B cell (primary cell): ENCODE data around the gene LPIN2. TPM values are rescaled to one million over a fixed set of nuclear protein-coding genes. Genes with fewer than 3 reads are reported as not detected.
A peak's percentile ranks its signal among the peaks of the same experiment; 100 is the strongest.

Experiments
- ATAC-seq: fragments of 200-7000 bp; cut with Tn5 transposase; one replicate; pipeline ENCODE4 v1.10.0; 2021; ENCODE audit warnings: low read depth, mild to moderate bottlenecking, moderate number of reproducible peaks, moderate library complexity
- CTCF ChIA-PET: fragments of 350-600 bp; sonication (Branson Sonifier 250); formaldehyde crosslinking; loops from one replicate; lab custom pipeline; 2021; ENCODE audit warnings: antibody characterized with exemption, inconsistent platforms; lab: Charles Lee
- POLR2A ChIA-PET: fragments of 350-600 bp; sonication (Branson Sonifier 250); formaldehyde crosslinking; loops from one replicate; lab custom pipeline; 2021; ENCODE audit warnings: antibody characterized with exemption; lab: Charles Lee
- DNase-seq: peaks from one replicate; pipeline ENCODE4 v3.0.0; 2013
- H2AFZ ChIP-seq: 2 replicates; pipeline ENCODE4 v1.6.1; 2012; ENCODE audit warnings: mild to moderate bottlenecking, low read depth, low read length; ENCODE audit not compliant: insufficient read depth, poor library complexity, severe bottlenecking
- H3K27ac ChIP-seq, 2 donors: 1 replicate in 1 of 2; 2 replicates in 1 of 2; pipeline ENCODE4 v1.5.1; 2012 to 2013; ENCODE audit warnings: low read length in 2 of 2, mild to moderate bottlenecking in 2 of 2, moderate library complexity in 1 of 2
- H3K27me3 ChIP-seq, 4 experiments: fragments of 200-600 bp in 1 of 4; sonication (generic) in 1 of 4; replicated peaks in 1 of 4; 1 replicate in 2 of 4; 2 replicates in 2 of 4; pipeline versions ENCODE4 v1.6.1 to v1.7.0; 2013 to 2016; ENCODE audit warnings: low read length in 3 of 4, mild to moderate bottlenecking in 2 of 4, mixed read lengths in 1 of 4, moderate library complexity in 1 of 4; ENCODE audit not compliant: insufficient read depth in 4 of 4, control insufficient read depth in 3 of 4; ENCODE audit errors: control extremely low read depth in 1 of 4
- H3K36me3 ChIP-seq, 2 experiments: replicated peaks in 1 of 2; 1 replicate in 1 of 2; 2 replicates in 1 of 2; pipeline versions ENCODE4 v1.6.1 to v1.7.1; 2013; ENCODE audit warnings: low read length in 1 of 2; ENCODE audit not compliant: insufficient read depth in 2 of 2, control insufficient read depth in 1 of 2; ENCODE audit errors: control extremely low read depth in 1 of 2, extremely low read depth in 1 of 2
- H3K4me1 ChIP-seq, 2 donors: fragments of 200-600 bp in 1 of 2; sonication (generic) in 1 of 2; 1 replicate in 1 of 2; 2 replicates in 1 of 2; pipeline versions ENCODE4 v1.5.1 to v1.6.1; 2013 to 2017; ENCODE audit warnings: low read length in 2 of 2; ENCODE audit not compliant: control insufficient read depth in 2 of 2, insufficient read depth in 2 of 2
- H3K4me2 ChIP-seq: replicated peaks from 2 replicates; pipeline ENCODE3; 2012; ENCODE audit warnings: mild to moderate bottlenecking, low read depth, low read length; ENCODE audit not compliant: poor library complexity, severe bottlenecking
- H3K4me3 ChIP-seq, 5 experiments: fragments of 200-600 bp in 1 of 5; sonication (generic) in 1 of 5; 1 replicate in 3 of 5; 2 replicates in 2 of 5; pipeline versions ENCODE4 v1.5.1 to v1.7.0; 2011 to 2016; ENCODE audit warnings: low read length in 4 of 5, mild to moderate bottlenecking in 4 of 5, low read depth in 2 of 5, control low read depth in 1 of 5, moderate library complexity in 1 of 5; ENCODE audit not compliant: insufficient read depth in 1 of 5; ENCODE audit errors: control extremely low read depth in 1 of 5, extremely low read depth in 1 of 5
- H3K79me2 ChIP-seq: fragments of 200-600 bp; sonication (generic); one replicate; pipeline ENCODE4 v1.6.0; 2016; ENCODE audit warnings: low read length; ENCODE audit not compliant: control insufficient read depth, insufficient read depth
- H3K9ac ChIP-seq: fragments of 200-600 bp; sonication (generic); 2 replicates; pipeline ENCODE4 v1.6.1; 2017; ENCODE audit warnings: mild to moderate bottlenecking, low read length, moderate library complexity
- H3K9me3 ChIP-seq, 3 donors: one replicate each; pipeline versions ENCODE4 v1.6.1 to v1.7.1; 2013; ENCODE audit warnings: low read length in 2 of 3; ENCODE audit not compliant: control insufficient read depth in 2 of 3, insufficient read depth in 1 of 3; ENCODE audit errors: control extremely low read depth in 1 of 3
- H4K20me1 ChIP-seq: 2 replicates; pipeline ENCODE4 v1.6.0; 2012; ENCODE audit warnings: mild to moderate bottlenecking, low read length; ENCODE audit not compliant: insufficient read depth, control insufficient read depth, poor library complexity, severe bottlenecking
- H3K27ac Mint-ChIP-seq: one replicate; pipeline ENCODE4 v1.8.0; 2021; ENCODE audit warnings: mixed read lengths
- H3K27me3 Mint-ChIP-seq: one replicate; pipeline ENCODE4 v1.8.0; 2021; ENCODE audit warnings: mixed read lengths
- H3K4me1 Mint-ChIP-seq: one replicate; pipeline ENCODE4 v1.8.0; 2021; ENCODE audit warnings: mixed read lengths
- H3K4me3 Mint-ChIP-seq: one replicate; pipeline ENCODE4 v1.8.0; 2021; ENCODE audit warnings: mixed read lengths
- H3K9me3 Mint-ChIP-seq: one replicate; pipeline ENCODE4 v1.8.0; 2022; ENCODE audit warnings: mixed read lengths; ENCODE audit not compliant: insufficient read depth
- CTCF ChIP-seq: fragments of 200-600 bp; IDR thresholded peaks from one replicate; pipeline ENCODE4 v1.8.0; 2022; ENCODE audit warnings: antibody characterized with exemption, mild to moderate bottlenecking
- EZH2 ChIP-seq: IDR thresholded peaks from 2 replicates; pipeline ENCODE4 v1.6.1; 2012; ENCODE audit warnings: borderline replicate concordance, low read depth, mild to moderate bottlenecking, moderate library complexity, low read length; ENCODE audit not compliant: insufficient read depth, poor library complexity, severe bottlenecking
- WGBS: methylation state at CpG from one replicate; pipeline ENCODE4 v1.1.5; 2013; ENCODE audit warnings: missing lambda C conversion rate; ENCODE audit not compliant: insufficient coverage; 5-methylcytosine and 5-hydroxymethylcytosine counted together
- intact Hi-C: fragments of 100-400 bp; cut with micrococcal nuclease; formaldehyde crosslinking; loops from one replicate; pipeline ENCODE4 v1.10.0; 2022
- polyA plus RNA-seq: library from polyadenylated mRNA; depleted of rRNA; stranded (reverse); fragments of >200 nt; gene quantifications from 2 replicates; pipeline ENCODE4 v1.2.3, GENCODE V29; 2012
- total RNA-seq, 2 donors: library from RNA; stranded (reverse); fragments of 120-200 nt in 1 of 2; gene quantifications; 1 replicate in 1 of 2; 2 replicates in 1 of 2; pipeline versions ENCODE4 v1.2.3 to v1.2.4, GENCODE V29; 2013 to 2022

Gene LPIN2
- total and polyA plus RNA-seq, 2 donors (not counting 1 experiment from before 2014, with no cell fraction given): 8.0 to 31.0 TPM

- H3K4me1 Mint-ChIP-seq: peaks cover 72% of the 10 kb centered on the region
- H3K4me3 ChIP-seq: peak overlapping the region in 1 of 5 experiments; percentile 46
- H3K79me2 ChIP-seq: peaks cover 83% of the 10 kb centered on the region
- H4K20me1 ChIP-seq: no peaks in the 10 kb centered on the region
- peak overlapping the region; percentile 94 for H3K27ac Mint-ChIP-seq
- POLR2A ChIA-PET: interaction anchor here (0.8 to 2.8 kb wide), 3 partner anchors 11 to 268 kb away, joined by 3 to 10 read pairs (median 4); partner anchors contain the start of gene MYL12A
- no peak for TF ChIP-seq CTCF
- TF ChIP-seq EZH2: no peak
- no peaks in the 10 kb centered on the region for H3K9me3 ChIP-seq
- CTCF ChIA-PET: interaction anchor here (0.8 to 2.8 kb wide), 12 partner anchors 9 to 267 kb away, joined by 3 to 12 read pairs (median 4); no protein-coding TSS in a partner anchor
- peak overlapping the region; percentile 77 for H3K4me3 Mint-ChIP-seq
- peak overlapping the region; percentile 40 for H3K9ac ChIP-seq
- H3K36me3 ChIP-seq: peaks cover 0 to 3% of the 10 kb centered on the region in 2 experiments
- intact Hi-C loops: loop anchor here (10.0 kb wide), 1 partner anchor 616 kb away; no protein-coding TSS in a partner anchor
- peak overlapping the region; percentile 66 for H3K4me2 ChIP-seq
- ATAC-seq: no peak
- H3K27me3 ChIP-seq: no peaks in the 10 kb centered on the region
- WGBS: no CpG with 5 or more reads among the region's 3 CpGs
- peak overlapping the region; percentile 78 to 91 for H3K27ac ChIP-seq
- H3K9me3 Mint-ChIP-seq: no peaks in the 10 kb centered on the region
- DNase-seq: no peak
- no peak overlapping the region for H2AFZ ChIP-seq
- H3K27me3 Mint-ChIP-seq: no peaks in the 10 kb centered on the region
- peaks cover 58 to 66% of the 10 kb centered on the region in 2 donors for H3K4me1 ChIP-seq
Measured at GRCh38 chr18:2979129-2979528, 33.8 kb downstream of the LPIN2 start.

- H3K4me1 Mint-ChIP-seq: peaks cover 68% of the 10 kb centered on the region
- intact Hi-C loops: loop anchor here (10.0 kb wide), 1 partner anchor 616 kb away; no protein-coding TSS in a partner anchor
- no peaks in the 10 kb centered on the region for H3K27me3 ChIP-seq
- H4K20me1 ChIP-seq: no peaks in the 10 kb centered on the region
- peak overlapping the region; percentile 77 for H3K4me3 Mint-ChIP-seq
- H3K9ac ChIP-seq: peak overlapping the region; percentile 40
- TF ChIP-seq EZH2: no peak
- no peak for TF ChIP-seq CTCF
- H3K9me3 Mint-ChIP-seq: no peaks in the 10 kb centered on the region
- peak overlapping the region; percentile 70 for H2AFZ ChIP-seq
- ATAC-seq: no peak
- 83% methylated on average over 3 of the region's 3 CpGs for WGBS
- POLR2A ChIA-PET: interaction anchor here (0.8 to 2.8 kb wide), 2 partner anchors 11 to 18 kb away, joined by 4 to 10 read pairs; no protein-coding TSS in a partner anchor
- DNase-seq: peak; percentile 35
- peak overlapping the region; percentile 78 to 91 for H3K27ac ChIP-seq
- H3K9me3 ChIP-seq: no peaks in the 10 kb centered on the region
- peak overlapping the region in 2 of 5 experiments; percentile 5 to 46 for H3K4me3 ChIP-seq
- H3K79me2 ChIP-seq: peaks cover 83% of the 10 kb centered on the region
- H3K4me1 ChIP-seq: peaks cover 58 to 61% of the 10 kb centered on the region in 2 donors
- no peaks in the 10 kb centered on the region for H3K27me3 Mint-ChIP-seq
- H3K36me3 ChIP-seq: peaks cover 0 to 3% of the 10 kb centered on the region in 2 experiments
- CTCF ChIA-PET: interaction anchor here (1.2 to 2.8 kb wide), 6 partner anchors 10 to 82 kb away, joined by 3 to 12 read pairs (median 4); no protein-coding TSS in a partner anchor
- H3K27ac Mint-ChIP-seq: peak overlapping the region; percentile 94
- peak overlapping the region; percentile 66 for H3K4me2 ChIP-seq
Measured at GRCh38 chr18:2978661-2979106, 34.3 kb downstream of the LPIN2 start.
